Neural cell (in vitro differentiated cells): Measurements from ENCODE around the gene APBB1IP. TPM values are rescaled to one million over a fixed set of nuclear protein-coding genes. Genes with fewer than 3 reads are reported as not detected.

Source experiments
- H2AFZ ChIP-seq: fragments of 200-600, 300-800 bp; sonication (generic), shearing (Covaris generic); 2 replicates; pipeline ENCODE4 v1.6.0; 2014; ENCODE audit warnings: low read depth, mild to moderate bottlenecking, antibody characterized with exemption, low read length, moderate library complexity
- H3F3A ChIP-seq: fragments of 200-600 bp; shearing (Covaris generic); 2 replicates; pipeline ENCODE4 v1.6.1; 2016; ENCODE audit warnings: mild to moderate bottlenecking, moderate library complexity, mixed read lengths, antibody characterized with exemption, low read length; ENCODE audit not compliant: insufficient read depth, poor library complexity, severe bottlenecking
- H3K27ac ChIP-seq: fragments of 200-600, 300-800 bp; sonication (generic), shearing (Covaris generic); 2 replicates; pipeline ENCODE4 v1.5.1; 2014; ENCODE audit warnings: mild to moderate bottlenecking, low read length, moderate library complexity
- H3K27me3 ChIP-seq: fragments of 300-800, 200-600 bp; sonication (generic), shearing (Covaris generic); 2 replicates; pipeline ENCODE4 v1.6.0; 2014; ENCODE audit warnings: mild to moderate bottlenecking, low read depth, low read length, moderate library complexity; ENCODE audit not compliant: insufficient read depth
- H3K36me3 ChIP-seq: fragments of 300-800, 200-600 bp; sonication (generic), shearing (Covaris generic); 2 replicates; pipeline ENCODE4 v1.5.1; 2014; ENCODE audit warnings: mild to moderate bottlenecking, antibody characterized with exemption, low read length, moderate library complexity; ENCODE audit not compliant: insufficient read depth
- H3K4me2 ChIP-seq: fragments of 300-800, 200-600 bp; sonication (generic), shearing (Covaris generic); 2 replicates; pipeline ENCODE4 v1.6.0; 2014; ENCODE audit warnings: mild to moderate bottlenecking, low read length
- H3K4me3 ChIP-seq: fragments of 300-800, 200-600 bp; sonication (generic), shearing (Covaris generic); 2 replicates; pipeline ENCODE4 v1.5.1; 2014; ENCODE audit warnings: mild to moderate bottlenecking, low read length, moderate library complexity
- H3K79me2 ChIP-seq: fragments of 200-600 bp; shearing (Covaris generic); replicated peaks from 2 replicates; pipeline ENCODE4 v1.6.0; 2014; ENCODE audit warnings: mild to moderate bottlenecking, low read length, moderate library complexity; ENCODE audit not compliant: insufficient read depth
- H3K9ac ChIP-seq: fragments of 300-800, 200-600 bp; sonication (generic), shearing (Covaris generic); 2 replicates; pipeline ENCODE4 v1.6.1; 2016; ENCODE audit warnings: mild to moderate bottlenecking, low read length, mixed read lengths
- H3K9me2 ChIP-seq: fragments of 200-600 bp; shearing (Covaris generic); 2 replicates; pipeline ENCODE4 v1.6.1; 2016; ENCODE audit warnings: mild to moderate bottlenecking, low read length, mixed read lengths; ENCODE audit not compliant: insufficient read depth
- H3K9me3 ChIP-seq: fragments of 200-600, 300-800 bp; sonication (generic), shearing (Covaris generic); 2 replicates; pipeline ENCODE4 v1.6.1; 2016; ENCODE audit warnings: mild to moderate bottlenecking, mixed run types, low read length, moderate library complexity, mixed read lengths
- H4K20me1 ChIP-seq: fragments of 200-600 bp; shearing (Covaris generic); 2 replicates; pipeline ENCODE4 v1.6.1; 2016; ENCODE audit warnings: mild to moderate bottlenecking, mixed run types; ENCODE audit not compliant: insufficient read depth
- CTCF ChIP-seq: fragments of 450-650 bp; IDR thresholded peaks from 2 replicates; pipeline ENCODE4 v1.5.1; 2014; ENCODE audit warnings: antibody characterized with exemption, mild to moderate bottlenecking, moderate library complexity; ENCODE audit not compliant: poor library complexity, severe bottlenecking
- EP300 ChIP-seq: fragments of 450-650 bp; conservative IDR thresholded peaks from 2 replicates; pipeline ENCODE4 v1.6.1; 2014; ENCODE audit warnings: antibody characterized with exemption, mild to moderate bottlenecking, moderate library complexity; ENCODE audit not compliant: poor library complexity, severe bottlenecking
- EZH2 ChIP-seq: fragments of 200-600, 300-800 bp; shearing (Covaris generic), sonication (generic); IDR thresholded peaks from 2 replicates; pipeline ENCODE4 v1.6.1; 2014; ENCODE audit warnings: antibody characterized with exemption, low read length, borderline replicate concordance, mild to moderate bottlenecking; ENCODE audit not compliant: insufficient read depth, poor library complexity, severe bottlenecking
- MXI1 ChIP-seq: fragments of 450-650 bp; conservative IDR thresholded peaks from 2 replicates; pipeline ENCODE4 v1.6.1; 2014; ENCODE audit warnings: antibody characterized with exemption, mild to moderate bottlenecking; ENCODE audit not compliant: poor library complexity, severe bottlenecking
- POLR2AphosphoS5 ChIP-seq: IDR thresholded peaks from 2 replicates; pipeline ENCODE4 v1.6.1; 2012
- SMC3 ChIP-seq: fragments of 450-650 bp; conservative IDR thresholded peaks from 2 replicates; pipeline ENCODE4 v1.6.1; 2014; ENCODE audit warnings: antibody characterized with exemption, mild to moderate bottlenecking, moderate library complexity; ENCODE audit not compliant: poor library complexity
- TAF1 ChIP-seq: IDR thresholded peaks from 2 replicates; pipeline ENCODE4 v1.6.1; 2012; ENCODE audit warnings: low read depth
- polyA plus RNA-seq: library from polyadenylated mRNA; depleted of rRNA; stranded (reverse); fragments of >200 nt; gene quantifications from 2 replicates; pipeline ENCODE4 v1.2.3, GENCODE V29; 2014

APBB1IP gene
- polyA plus RNA-seq, 1 donor from 2014 or later: not detected

- Histone ChIP-seq H3K36me3 (no peaks in the 10 kb centered on the region), H3K27ac (no peak overlapping the region), H3K9me2 (no peaks in the 10 kb centered on the region), H3K27me3 (no peaks in the 10 kb centered on the region), H4K20me1 (no peaks in the 10 kb centered on the region), H3K9me3 (no peaks in the 10 kb centered on the region), H3K9ac (no peak overlapping the region), H2AFZ (no peak overlapping the region), H3K79me2 (no peaks in the 10 kb centered on the region), H3K4me2 (no peak overlapping the region), H3K4me3 (no peak overlapping the region), H3F3A (no peaks in the 10 kb centered on the region)
- TF ChIP-seq EP300: no peak
- no peak for TF ChIP-seq MXI1
Measured at GRCh38 chr10:26481914-26482550, 43.9 kb downstream of the APBB1IP start.

GRCh38 chr10:26483554-26483953 lies 45.4 kb downstream of the APBB1IP start:
- Histone ChIP-seq H4K20me1 (no peaks in the 10 kb centered on the region), H3K4me2 (no peak overlapping the region), H3K9ac (no peak overlapping the region), H3K27ac (no peak overlapping the region), H3K9me2 (no peaks in the 10 kb centered on the region), H3K36me3 (no peaks in the 10 kb centered on the region), H3K79me2 (no peaks in the 10 kb centered on the region), H3K4me3 (no peak overlapping the region), H2AFZ (no peak overlapping the region), H3F3A (no peaks in the 10 kb centered on the region), H3K27me3 (no peaks in the 10 kb centered on the region), H3K9me3 (no peaks in the 10 kb centered on the region)
- TF ChIP-seq SMC3 (no peak), CTCF (no peak), EZH2 (no peak), MXI1 (no peak), TAF1 (no peak), POLR2AphosphoS5 (no peak)

GRCh38 chr10:26485150-26485941 lies 47.2 kb downstream of the APBB1IP start:
- Histone ChIP-seq H3K9ac (no peak overlapping the region), H3K27me3 (no peaks in the 10 kb centered on the region), H3K36me3 (no peaks in the 10 kb centered on the region), H3K9me3 (no peaks in the 10 kb centered on the region), H3K79me2 (no peaks in the 10 kb centered on the region), H3K9me2 (no peaks in the 10 kb centered on the region), H3F3A (no peaks in the 10 kb centered on the region), H4K20me1 (no peaks in the 10 kb centered on the region), H3K4me3 (no peak overlapping the region), H2AFZ (no peak overlapping the region), H3K27ac (no peak overlapping the region), H3K4me2 (no peak overlapping the region)
- no peak for TF ChIP-seq EZH2
- peak; percentile 60 for TF ChIP-seq EP300
- TF ChIP-seq POLR2AphosphoS5: peak; percentile 58
